MG63 (cell line): ENCODE measurements around the gene ARCN1. TPM values are rescaled to one million over a fixed set of nuclear protein-coding genes. Genes with fewer than 3 reads are reported as not detected.
"Not testable (repeated sequence)": the region's sequence is repeated elsewhere in the genome, so short reads cannot be mapped to it uniquely, and the experiment has no call there.

Source experiments
- DNase-seq: peaks from one replicate; pipeline ENCODE4 v3.0.0-alpha.2; 2020
- H3K27me3 ChIP-seq: fragments of 250-450 bp; sonication (Bioruptor Pico); 2 replicates; pipeline ENCODE4 v1.5.1; 2020; ENCODE audit warnings: mild to moderate bottlenecking, moderate library complexity
- H3K36me3 ChIP-seq: fragments of 250-450 bp; sonication (Bioruptor Pico); 2 replicates; pipeline ENCODE4 v1.5.1; 2020; ENCODE audit warnings: mild to moderate bottlenecking, moderate library complexity
- H3K4me3 ChIP-seq: fragments of 250-450 bp; sonication (Bioruptor Pico); 2 replicates; pipeline ENCODE4 v1.5.1; 2020; ENCODE audit warnings: mild to moderate bottlenecking, moderate library complexity
- H3K9me3 ChIP-seq: fragments of 250-450 bp; sonication (Bioruptor Pico); 2 replicates; pipeline ENCODE4 v1.5.1; 2020; ENCODE audit warnings: mild to moderate bottlenecking, moderate library complexity
- total RNA-seq: library from RNA; depleted of rRNA; stranded (reverse); fragments of >200 nt; shearing (Covaris generic); gene quantifications from 2 replicates; pipeline ENCODE4 v1.2.3, GENCODE V29; 2014; ENCODE audit warnings: low replicate concordance

The ARCN1 gene
- total RNA-seq, 1 experiment from 2014 or later = 92.2 TPM

GRCh38 chr11:118533769-118534729, 38.2 kb upstream of the ARCN1 start:
- Histone ChIP-seq H3K36me3 (no peaks in the 10 kb centered on the region), H3K27me3 (no peaks in the 10 kb centered on the region), H3K9me3 (no peaks in the 10 kb centered on the region), H3K4me3 (no peak overlapping the region)
- no peak for DNase-seq

DNA sequence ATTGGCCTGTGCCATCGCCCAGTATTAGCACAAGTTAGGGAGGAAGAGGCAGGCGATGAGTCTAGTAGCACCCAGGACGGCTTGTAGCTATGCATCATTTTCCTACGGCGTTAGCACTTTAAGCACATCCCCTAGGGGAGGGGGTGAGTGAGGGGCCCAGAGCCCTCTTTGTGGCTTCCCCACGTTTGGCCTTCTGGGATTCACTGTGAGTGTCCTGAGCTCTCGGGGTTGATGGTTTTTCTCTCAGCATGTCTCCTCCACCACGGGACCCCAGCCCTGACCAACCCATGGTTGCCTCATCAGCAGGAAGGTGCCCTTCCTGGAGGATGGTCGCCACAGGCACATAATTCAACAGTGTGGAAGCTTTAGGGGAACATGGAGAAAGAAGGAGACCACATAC, 36.9 kb upstream of the ARCN1 start:
- Histone ChIP-seq H3K36me3 (no peaks in the 10 kb centered on the region), H3K27me3 (no peaks in the 10 kb centered on the region), H3K4me3 (no peak overlapping the region), H3K9me3 (no peaks in the 10 kb centered on the region)
- no peak for DNase-seq

DNA sequence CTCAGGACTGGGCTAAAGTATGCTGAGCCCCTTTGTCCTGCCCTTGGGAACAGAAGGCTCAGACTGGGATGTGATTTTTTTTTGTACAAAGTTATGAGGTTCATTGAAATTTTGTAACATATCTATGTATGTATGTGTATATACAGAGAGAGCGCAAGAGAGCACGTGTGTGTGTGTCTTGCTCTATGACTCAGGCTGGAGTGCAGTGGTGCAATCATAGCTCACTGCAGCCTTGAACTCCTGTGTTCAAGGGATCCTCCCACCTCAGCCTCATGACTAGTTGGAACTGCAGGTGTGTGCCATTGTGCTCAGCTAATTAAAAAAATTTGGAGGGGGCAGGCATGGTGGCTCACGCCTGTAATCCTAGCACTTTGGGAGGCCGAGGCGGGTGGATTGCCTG, 35.5 kb upstream of the ARCN1 start:
- no peaks in the 10 kb centered on the region for H3K9me3 ChIP-seq
- H3K4me3 ChIP-seq = no peak overlapping the region
- DNase-seq = no peak
- H3K36me3 ChIP-seq = no peaks in the 10 kb centered on the region
- no peaks in the 10 kb centered on the region for H3K27me3 ChIP-seq

DNA sequence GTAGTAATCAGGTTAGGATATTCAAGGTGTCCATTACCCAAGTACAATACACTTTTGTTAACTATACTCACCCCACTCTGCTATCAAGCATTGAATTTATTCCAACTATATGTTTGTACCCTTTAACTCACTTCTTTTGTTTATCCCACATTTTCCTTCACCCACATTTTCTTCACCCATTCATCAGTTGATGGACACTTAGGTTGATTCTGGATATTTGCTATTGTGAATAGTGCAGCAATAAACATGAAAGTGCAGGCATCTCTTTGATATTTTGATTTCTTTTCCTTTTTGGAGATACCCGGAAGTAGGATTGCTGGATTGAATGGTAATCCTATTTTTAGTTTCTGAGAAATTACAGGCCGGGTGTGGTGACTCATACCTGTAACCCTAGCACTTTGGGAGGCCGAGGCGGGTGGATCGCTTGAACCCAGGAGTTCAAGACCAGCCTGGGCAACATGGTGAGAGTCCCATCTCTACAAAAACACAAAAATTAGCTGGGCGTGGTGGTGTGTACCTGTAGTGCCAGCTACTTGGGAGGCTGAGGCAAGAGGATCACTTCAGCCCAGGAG, 34.7 kb upstream of the ARCN1 start:
- H3K4me3 ChIP-seq = no peak overlapping the region
- no peak for DNase-seq
- no peaks in the 10 kb centered on the region for H3K27me3 ChIP-seq
- no peaks in the 10 kb centered on the region for H3K9me3 ChIP-seq
- no peaks in the 10 kb centered on the region for H3K36me3 ChIP-seq

DNA sequence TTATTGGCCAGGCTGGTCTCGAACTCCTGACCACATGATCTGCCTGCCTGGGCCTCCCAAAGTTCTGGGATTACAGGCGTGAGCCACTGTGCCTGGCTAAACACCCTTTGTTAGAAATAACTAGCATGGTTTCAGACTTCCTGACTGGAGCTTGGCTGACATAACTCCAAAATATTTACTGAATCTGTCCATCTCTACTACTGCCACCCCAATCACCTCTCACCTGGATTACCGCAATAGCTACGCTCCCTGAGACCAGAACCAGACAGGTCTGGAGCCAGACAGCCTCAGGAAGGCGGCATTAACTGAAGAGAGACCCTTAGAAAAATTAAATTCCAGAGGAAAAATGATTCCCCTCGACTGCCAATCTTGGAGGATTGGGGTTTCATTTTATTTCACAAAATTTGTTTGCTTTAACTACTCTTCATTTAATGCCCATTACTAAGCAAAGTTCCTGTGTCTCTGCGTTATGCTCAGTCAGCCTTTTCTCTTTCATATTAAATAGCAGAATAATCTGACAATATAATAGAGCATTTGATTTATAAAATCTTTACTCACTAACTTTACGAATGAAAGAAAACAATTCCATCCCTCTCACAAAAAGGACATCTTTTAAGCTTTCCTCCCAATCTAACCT, 28.1 kb upstream of the ARCN1 start:
- no peaks in the 10 kb centered on the region for H3K9me3 ChIP-seq
- no peaks in the 10 kb centered on the region for H3K27me3 ChIP-seq
- H3K4me3 ChIP-seq = no peak overlapping the region
- no peak for DNase-seq
- no peaks in the 10 kb centered on the region for H3K36me3 ChIP-seq

GRCh38 chr11:118544647-118545010, 27.6 kb upstream of the ARCN1 start:
- Histone ChIP-seq H3K27me3 (no peaks in the 10 kb centered on the region), H3K9me3 (no peaks in the 10 kb centered on the region), H3K36me3 (no peaks in the 10 kb centered on the region), H3K4me3 (no peak overlapping the region)
- no peak for DNase-seq

DNA sequence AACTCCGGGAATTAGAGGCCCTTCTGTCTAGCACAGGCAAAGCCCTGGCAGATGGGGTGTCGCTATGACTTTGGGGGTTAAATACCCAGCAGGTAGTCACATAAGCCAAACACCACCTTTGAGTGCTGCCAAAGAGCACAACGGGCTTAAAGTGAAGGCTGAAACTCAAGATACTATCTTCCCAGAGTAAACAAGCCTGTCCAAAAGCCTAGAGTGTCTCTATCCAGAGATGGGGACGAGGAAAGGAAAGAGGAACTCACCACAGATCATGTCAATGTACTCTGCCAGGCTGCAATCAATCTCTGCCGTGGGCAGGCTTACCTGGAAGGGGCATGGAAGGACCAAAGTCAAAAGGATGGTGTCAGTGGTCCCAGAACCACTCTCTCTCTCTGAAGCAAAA, 26.7 kb upstream of the ARCN1 start:
- no peak for DNase-seq

DNA sequence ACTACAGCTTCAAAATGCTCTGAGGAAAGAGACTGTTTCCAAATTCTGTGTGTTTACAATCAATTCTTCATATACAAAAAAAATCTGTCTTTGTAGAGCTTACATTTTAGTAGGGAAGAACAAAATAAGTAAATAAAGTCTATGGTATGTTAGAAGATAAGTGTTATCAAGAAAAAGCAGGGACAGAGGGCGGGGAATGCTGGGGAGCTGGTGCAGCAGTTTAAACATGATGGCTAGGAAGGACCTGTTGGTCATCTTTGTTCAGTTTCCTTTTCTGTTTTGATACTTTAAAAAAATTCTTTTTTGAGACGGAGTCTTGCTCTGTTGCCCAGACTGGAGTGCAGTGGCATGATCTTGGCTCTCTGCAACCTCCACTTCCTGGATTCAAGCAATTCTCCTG, 25.1 kb upstream of the ARCN1 start:
- Histone ChIP-seq H3K4me3 (no peak overlapping the region), H3K27me3 (no peaks in the 10 kb centered on the region), H3K9me3 (no peaks in the 10 kb centered on the region), H3K36me3 (no peaks in the 10 kb centered on the region; the same call in none of the 2 replicates)
- DNase-seq = no peak

More for the DNA sequence above, 26.7 kb upstream of the ARCN1 start:
- Histone ChIP-seq H3K36me3 (no peaks in the 10 kb centered on the region), H3K4me3 (no peak overlapping the region), H3K9me3 (no peaks in the 10 kb centered on the region), H3K27me3 (no peaks in the 10 kb centered on the region)

GRCh38 chr11:118552341-118552740, 19.9 kb upstream of the ARCN1 start:
- Histone ChIP-seq H3K4me3 (no peak overlapping the region), H3K9me3 (no peaks in the 10 kb centered on the region), H3K27me3 (no peaks in the 10 kb centered on the region), H3K36me3 (peaks cover 2% of the 10 kb centered on the region)
- no peak for DNase-seq

GRCh38 chr11:118560806-118561205, 11.4 kb upstream of the ARCN1 start:
- Histone ChIP-seq H3K36me3 (peaks cover 7% of the 10 kb centered on the region), H3K4me3 (no peak overlapping the region), H3K9me3 (no peaks in the 10 kb centered on the region), H3K27me3 (no peaks in the 10 kb centered on the region)
- DNase-seq = no peak

- H3K9me3 ChIP-seq = no peaks in the 10 kb centered on the region
- peak overlapping the region; percentile 64 for H3K4me3 ChIP-seq
- H3K36me3 ChIP-seq = no peaks in the 10 kb centered on the region
- no peaks in the 10 kb centered on the region for H3K27me3 ChIP-seq
- peak; percentile 68 for DNase-seq
Observed at GRCh38 chr11:118565051-118565450, 7.2 kb upstream of the ARCN1 start.

GRCh38 chr11:118569670-118570069, 2.5 kb upstream of the ARCN1 start:
- H3K36me3 ChIP-seq = peaks cover 19% of the 10 kb centered on the region
- H3K9me3 ChIP-seq = no peaks in the 10 kb centered on the region
- no peak for DNase-seq
- no peak overlapping the region for H3K4me3 ChIP-seq
- no peaks in the 10 kb centered on the region for H3K27me3 ChIP-seq

DNA sequence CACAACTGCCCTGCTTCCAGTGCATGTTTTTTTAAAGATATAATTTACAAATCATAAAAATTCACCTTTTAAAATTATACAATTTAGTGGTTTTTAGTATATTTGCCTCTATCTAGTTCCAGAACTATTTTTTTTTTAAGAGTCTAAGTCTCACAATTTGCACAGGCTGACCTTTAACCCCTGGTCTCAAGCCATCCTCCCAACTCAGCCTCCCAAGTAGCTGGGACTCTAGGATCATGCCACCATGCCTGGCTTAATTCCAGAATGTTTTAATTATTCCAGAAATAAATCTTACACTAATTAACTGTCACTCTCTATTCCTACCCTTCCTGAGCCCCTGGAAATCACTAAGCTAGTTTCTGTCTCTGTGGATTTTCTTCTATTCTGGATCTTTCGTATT, 1.4 kb upstream of the ARCN1 start:
- H3K27me3 ChIP-seq = no peaks in the 10 kb centered on the region
- DNase-seq = no peak
- H3K36me3 ChIP-seq = peaks cover 19% of the 10 kb centered on the region
- no peak overlapping the region for H3K4me3 ChIP-seq
- H3K9me3 ChIP-seq = no peaks in the 10 kb centered on the region

DNA sequence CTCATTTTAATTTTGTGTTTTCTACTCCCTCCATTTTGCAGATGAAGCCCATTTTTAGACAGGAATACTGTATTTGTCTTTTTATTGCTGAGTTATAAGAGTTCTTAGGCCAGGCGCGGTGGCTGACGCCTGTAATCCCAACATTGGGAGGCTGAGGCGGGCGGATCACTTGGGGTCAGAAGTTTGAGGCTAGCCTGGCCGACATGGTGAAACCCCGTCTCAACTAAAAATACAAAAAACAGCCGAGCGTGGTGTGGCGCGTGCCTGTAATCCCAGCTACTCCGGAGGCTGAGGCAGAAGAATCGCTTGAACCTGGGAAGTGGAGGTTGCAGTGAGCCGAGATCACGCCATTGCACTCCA, 528 bp upstream of the ARCN1 start:
- peak; percentile 24 for DNase-seq
- Histone ChIP-seq H3K36me3 (peaks cover 22% of the 10 kb centered on the region), H3K4me3 (peak overlapping the region; percentile 99)

GRCh38 chr11:118572981-118573550, 857 bp downstream of the ARCN1 start:
- Histone ChIP-seq H3K27me3 (no peaks in the 10 kb centered on the region), H3K36me3 (peaks cover 28% of the 10 kb centered on the region), H3K4me3 (peak overlapping the region; percentile 99), H3K9me3 (no peaks in the 10 kb centered on the region)
- no peak for DNase-seq

More for the DNA sequence above, 528 bp upstream of the ARCN1 start:
- not testable (repeated sequence) for H3K9me3 ChIP-seq, H3K27me3 ChIP-seq

DNA sequence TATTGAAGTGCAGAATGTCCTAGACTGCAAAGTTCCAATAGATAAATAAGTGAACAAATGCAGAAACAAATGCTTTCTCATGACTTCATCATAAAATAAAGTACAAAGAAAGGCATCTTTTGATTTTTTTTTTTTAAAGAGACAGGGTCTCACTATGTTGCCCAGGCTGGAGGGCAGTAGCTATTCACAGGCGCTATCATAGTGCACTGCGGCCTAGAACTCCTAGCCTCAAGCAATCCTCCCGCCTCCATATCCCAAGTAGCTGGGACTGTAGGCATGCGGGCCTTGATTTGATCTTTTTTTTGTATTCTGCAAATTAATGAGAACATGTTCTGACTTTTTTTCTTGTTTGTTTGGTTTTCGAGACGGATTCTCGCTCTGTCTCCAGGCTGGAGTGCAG, 2.4 kb downstream of the ARCN1 start:
- peaks cover 34% of the 10 kb centered on the region for H3K36me3 ChIP-seq
- no peaks in the 10 kb centered on the region for H3K9me3 ChIP-seq
- H3K27me3 ChIP-seq = no peaks in the 10 kb centered on the region
- no peak for DNase-seq
- H3K4me3 ChIP-seq = peak overlapping the region; percentile 99

DNA sequence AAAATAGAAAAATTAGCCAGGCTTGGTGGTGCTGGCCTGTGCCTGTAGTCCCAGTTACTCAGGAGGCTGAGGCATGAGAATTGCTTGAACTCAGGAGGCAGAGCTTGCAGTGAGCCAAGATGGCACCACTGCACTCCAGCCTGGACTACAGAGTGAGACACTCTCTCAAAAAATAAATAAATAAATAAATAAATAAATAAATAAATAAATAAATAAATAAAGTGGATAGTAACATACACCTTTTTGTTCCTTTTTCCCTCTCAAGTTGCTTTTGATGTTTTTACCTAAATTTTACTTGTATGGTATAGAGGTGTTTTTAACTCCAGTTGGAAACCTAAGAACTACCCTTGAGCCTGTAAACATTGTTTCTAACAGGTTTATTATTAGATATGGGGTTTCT, 5.8 kb downstream of the ARCN1 start:
- peaks cover 51% of the 10 kb centered on the region for H3K36me3 ChIP-seq
- DNase-seq, H3K9me3 ChIP-seq, H3K4me3 ChIP-seq, H3K27me3 ChIP-seq: not testable (repeated sequence)
